Lower lobe of right lung (tissue), 2 donors: ENCODE results near the gene UBA7. TPM values are rescaled to one million over a fixed set of nuclear protein-coding genes. Genes with fewer than 3 reads are reported as not detected.

Source experiments
- ATAC-seq, 2 donors: fragments of 200-7000 bp; cut with Tn5 transposase; one replicate each; pipeline ENCODE4 v1.9.1; 2020 to 2022; ENCODE audit warnings: mild to moderate bottlenecking in 2 of 2, moderate library complexity in 2 of 2
- DNase-seq: peaks from one replicate; pipeline ENCODE4 v3.0.0-alpha.2; 2020
- H3K27ac ChIP-seq: fragments of 200-600 bp; one replicate; pipeline ENCODE4 v1.8.0; 2022
- H3K27me3 ChIP-seq: fragments of 200-600 bp; one replicate; pipeline ENCODE4 v1.8.0; 2022; ENCODE audit warnings: low read depth
- H3K36me3 ChIP-seq: fragments of 200-600 bp; one replicate; pipeline ENCODE4 v1.8.0; 2022; ENCODE audit warnings: mild to moderate bottlenecking
- H3K4me1 ChIP-seq: fragments of 200-600 bp; one replicate; pipeline ENCODE4 v1.8.0; 2022
- H3K4me3 ChIP-seq: fragments of 200-600 bp; one replicate; pipeline ENCODE4 v1.8.0; 2022; ENCODE audit warnings: mild to moderate bottlenecking
- H3K9me3 ChIP-seq: fragments of 200-600 bp; one replicate; pipeline ENCODE4 v1.8.0; 2022
- intact Hi-C: fragments of 100-400 bp; cut with DNase I; formaldehyde crosslinking; loops from one replicate; pipeline ENCODE4 v1.11.0; 2022
- total RNA-seq: library from RNA; stranded (reverse); fragmentation: NEBNext Ultra II Directional; extraction: Animal tissue kit (Norgen Biotek cat#: 25700); gene quantifications from one replicate; pipeline ENCODE4 v1.2.1, GENCODE V29; 2021
- TF ChIP-seq, protein P1 (sequence below): fragments of 200-600 bp; IDR thresholded peaks from one replicate; pipeline ENCODE4 v1.8.0; 2022; ENCODE audit warnings: antibody characterized with exemption, mild to moderate bottlenecking
- donor health status: DM: no; HTN: yes; CAD: no; lungs with severe emphysema.

The UBA7 gene
- total RNA-seq, 1 donor from 2014 or later: 128 TPM

GRCh38 chr3:49806850-49807249 lies 6.9 kb downstream of the UBA7 start:
- H3K27ac ChIP-seq: peak overlapping the region; percentile 92
- peaks cover 33% of the 10 kb centered on the region for H3K36me3 ChIP-seq
- peaks cover 65% of the 10 kb centered on the region for H3K4me1 ChIP-seq
- DNase-seq: no peak
- no peak overlapping the region for H3K4me3 ChIP-seq
- TF ChIP-seq, protein P1, sequence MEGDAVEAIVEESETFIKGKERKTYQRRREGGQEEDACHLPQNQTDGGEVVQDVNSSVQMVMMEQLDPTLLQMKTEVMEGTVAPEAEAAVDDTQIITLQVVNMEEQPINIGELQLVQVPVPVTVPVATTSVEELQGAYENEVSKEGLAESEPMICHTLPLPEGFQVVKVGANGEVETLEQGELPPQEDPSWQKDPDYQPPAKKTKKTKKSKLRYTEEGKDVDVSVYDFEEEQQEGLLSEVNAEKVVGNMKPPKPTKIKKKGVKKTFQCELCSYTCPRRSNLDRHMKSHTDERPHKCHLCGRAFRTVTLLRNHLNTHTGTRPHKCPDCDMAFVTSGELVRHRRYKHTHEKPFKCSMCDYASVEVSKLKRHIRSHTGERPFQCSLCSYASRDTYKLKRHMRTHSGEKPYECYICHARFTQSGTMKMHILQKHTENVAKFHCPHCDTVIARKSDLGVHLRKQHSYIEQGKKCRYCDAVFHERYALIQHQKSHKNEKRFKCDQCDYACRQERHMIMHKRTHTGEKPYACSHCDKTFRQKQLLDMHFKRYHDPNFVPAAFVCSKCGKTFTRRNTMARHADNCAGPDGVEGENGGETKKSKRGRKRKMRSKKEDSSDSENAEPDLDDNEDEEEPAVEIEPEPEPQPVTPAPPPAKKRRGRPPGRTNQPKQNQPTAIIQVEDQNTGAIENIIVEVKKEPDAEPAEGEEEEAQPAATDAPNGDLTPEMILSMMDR: no peak
- H3K9me3 ChIP-seq: no peaks in the 10 kb centered on the region
- no peaks in the 10 kb centered on the region for H3K27me3 ChIP-seq
- ATAC-seq: no peak
- intact Hi-C loops: no loop called here

DNA sequence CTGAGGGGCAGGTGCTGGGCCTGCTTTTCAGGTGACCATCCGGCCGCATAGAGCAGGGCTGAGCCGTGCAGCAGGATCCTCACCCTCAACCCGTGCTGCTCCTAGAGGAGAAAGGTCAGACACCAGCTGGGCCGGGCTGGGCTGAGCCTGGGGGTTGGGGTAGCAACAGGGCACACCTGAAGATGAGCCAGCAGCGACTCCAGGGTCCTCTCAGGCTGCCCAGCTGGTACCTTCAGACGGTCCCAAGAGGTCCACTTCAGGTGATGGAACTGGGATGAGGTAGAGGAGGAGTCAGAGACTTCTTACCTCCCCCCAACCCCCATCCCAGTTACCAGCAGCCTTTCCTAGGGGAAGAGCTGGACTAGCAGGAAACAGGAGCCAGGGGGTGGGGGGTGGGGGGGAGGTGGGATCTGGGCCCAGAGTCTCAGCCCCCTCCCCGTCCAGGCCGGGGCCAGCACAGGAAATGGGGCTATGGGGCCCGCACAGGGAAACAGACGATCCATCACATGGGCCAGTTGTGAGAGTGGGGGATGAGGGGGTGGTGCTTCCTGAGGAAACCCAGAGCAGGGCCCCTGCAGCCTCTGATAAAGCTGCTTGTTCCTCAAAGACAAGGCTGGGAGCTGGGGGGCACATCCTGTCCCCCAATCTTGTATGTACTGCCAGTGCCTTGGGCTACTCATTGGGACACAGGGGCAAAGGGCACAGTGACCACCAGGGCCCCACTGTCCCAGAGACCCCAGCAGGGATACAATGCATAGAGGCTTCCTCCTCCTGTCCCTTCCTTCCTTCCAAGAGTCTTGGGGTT lies 7.7 kb downstream of the UBA7 start:
- no peaks in the 10 kb centered on the region for H3K9me3 ChIP-seq
- peak overlapping the region; percentile 96 for H3K4me3 ChIP-seq
- TF ChIP-seq, protein P1: no peak
- peaks cover 26% of the 10 kb centered on the region for H3K36me3 ChIP-seq
- peaks cover 58% of the 10 kb centered on the region for H3K4me1 ChIP-seq
- DNase-seq (peak; percentile 56), ATAC-seq (no peak)
- intact Hi-C loops: no loop called here
- no peaks in the 10 kb centered on the region for H3K27me3 ChIP-seq
- peak overlapping the region; percentile 92 for H3K27ac ChIP-seq

GRCh38 chr3:49805367-49805782 lies 8.4 kb downstream of the UBA7 start:
- ATAC-seq (peak; percentile 36 to 39), DNase-seq (peak; percentile 79)
- intact Hi-C loops: no loop called here
- no peaks in the 10 kb centered on the region for H3K9me3 ChIP-seq
- peak overlapping the region; percentile 96 for H3K4me3 ChIP-seq
- H3K4me1 ChIP-seq: peaks cover 55% of the 10 kb centered on the region
- peak overlapping the region; percentile 92 for H3K27ac ChIP-seq
- TF ChIP-seq, protein P1: no peak
- no peaks in the 10 kb centered on the region for H3K27me3 ChIP-seq
- H3K36me3 ChIP-seq: peaks cover 18% of the 10 kb centered on the region

GRCh38 chr3:49804141-49805041 lies 9.4 kb downstream of the UBA7 start:
- TF ChIP-seq, protein P1: no peak
- peak overlapping the region; percentile 92 for H3K27ac ChIP-seq
- peak; percentile 59 for DNase-seq
- H3K27me3 ChIP-seq: no peaks in the 10 kb centered on the region
- H3K9me3 ChIP-seq: no peaks in the 10 kb centered on the region
- ATAC-seq: no peak
- peaks cover 55% of the 10 kb centered on the region for H3K4me1 ChIP-seq
- intact Hi-C loops: no loop called here
- peak overlapping the region; percentile 96 for H3K4me3 ChIP-seq
- peaks cover 9% of the 10 kb centered on the region for H3K36me3 ChIP-seq

- Histone ChIP-seq H3K27ac (peak overlapping the region; percentile 92), H3K4me3 (peak overlapping the region; percentile 96), H3K9me3 (no peaks in the 10 kb centered on the region), H3K36me3 (peaks cover under 1% of the 10 kb centered on the region), H3K27me3 (no peaks in the 10 kb centered on the region), H3K4me1 (peaks cover 51% of the 10 kb centered on the region)
- DNase-seq (peak; percentile 58), ATAC-seq (peak in 1 of 2 donors; percentile 12)
- intact Hi-C loops: no loop called here
- TF ChIP-seq, protein P1: no peak
These were observed 10.2 kb downstream of the UBA7 start for GRCh38 chr3:49803465-49804140.
